HUES48 (cell line): ENCODE results near the gene KRTAP10-9.
"Not testable (repeated sequence)": the region's sequence is repeated elsewhere in the genome, so short reads cannot be mapped to it uniquely, and the experiment has no call there.

Experiments used
- H3K27ac ChIP-seq: one replicate; pipeline ENCODE4 v1.7.0; 2013; ENCODE audit warnings: low read depth, low read length, inconsistent platforms
- H3K27me3 ChIP-seq: 2 replicates; pipeline ENCODE4 v1.6.1; 2013; ENCODE audit warnings: mild to moderate bottlenecking, low read length; ENCODE audit not compliant: control insufficient read depth, insufficient read depth
- H3K36me3 ChIP-seq: 2 replicates; pipeline ENCODE4 v1.6.1; 2013; ENCODE audit warnings: low read length; ENCODE audit not compliant: control insufficient read depth, insufficient read depth
- H3K4me1 ChIP-seq: 2 replicates; pipeline ENCODE4 v1.6.1; 2013; ENCODE audit warnings: mild to moderate bottlenecking, low read length; ENCODE audit not compliant: control insufficient read depth, insufficient read depth
- H3K4me3 ChIP-seq: 2 replicates; pipeline ENCODE4 v1.5.1; 2013; ENCODE audit warnings: mild to moderate bottlenecking, low read depth, low read length
- H3K9ac ChIP-seq: 2 replicates; pipeline ENCODE4 v1.6.1; 2013; ENCODE audit warnings: mild to moderate bottlenecking, low read depth, low read length, moderate library complexity
- H3K9me3 ChIP-seq: 2 replicates; pipeline ENCODE4 v1.6.1; 2013; ENCODE audit warnings: low read length; ENCODE audit not compliant: control insufficient read depth, insufficient read depth

KRTAP10-9 gene

DNA sequence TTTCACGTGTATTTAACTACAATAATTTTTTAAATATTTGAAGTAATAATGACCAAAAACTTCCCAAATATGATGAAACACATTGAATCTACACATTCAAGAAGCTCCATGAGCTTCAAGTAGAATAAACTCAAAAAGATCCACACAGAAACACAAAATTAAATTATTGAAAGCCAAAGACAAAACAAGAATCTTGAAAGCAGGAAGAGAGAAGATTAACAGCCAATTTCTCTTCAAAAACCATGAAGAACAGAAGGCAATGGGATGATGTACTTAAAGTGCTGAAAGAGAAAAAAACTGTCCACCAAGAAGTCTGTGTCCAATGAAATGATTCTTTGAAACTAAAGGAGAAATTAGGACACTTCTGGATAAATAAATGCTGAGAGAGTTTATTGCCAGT lies 5.2 kb downstream of the KRTAP10-9 start:
- Histone ChIP-seq H3K27me3 (no peaks in the 10 kb centered on the region), H3K9ac (no peak overlapping the region), H3K9me3 (no peaks in the 10 kb centered on the region)

DNA sequence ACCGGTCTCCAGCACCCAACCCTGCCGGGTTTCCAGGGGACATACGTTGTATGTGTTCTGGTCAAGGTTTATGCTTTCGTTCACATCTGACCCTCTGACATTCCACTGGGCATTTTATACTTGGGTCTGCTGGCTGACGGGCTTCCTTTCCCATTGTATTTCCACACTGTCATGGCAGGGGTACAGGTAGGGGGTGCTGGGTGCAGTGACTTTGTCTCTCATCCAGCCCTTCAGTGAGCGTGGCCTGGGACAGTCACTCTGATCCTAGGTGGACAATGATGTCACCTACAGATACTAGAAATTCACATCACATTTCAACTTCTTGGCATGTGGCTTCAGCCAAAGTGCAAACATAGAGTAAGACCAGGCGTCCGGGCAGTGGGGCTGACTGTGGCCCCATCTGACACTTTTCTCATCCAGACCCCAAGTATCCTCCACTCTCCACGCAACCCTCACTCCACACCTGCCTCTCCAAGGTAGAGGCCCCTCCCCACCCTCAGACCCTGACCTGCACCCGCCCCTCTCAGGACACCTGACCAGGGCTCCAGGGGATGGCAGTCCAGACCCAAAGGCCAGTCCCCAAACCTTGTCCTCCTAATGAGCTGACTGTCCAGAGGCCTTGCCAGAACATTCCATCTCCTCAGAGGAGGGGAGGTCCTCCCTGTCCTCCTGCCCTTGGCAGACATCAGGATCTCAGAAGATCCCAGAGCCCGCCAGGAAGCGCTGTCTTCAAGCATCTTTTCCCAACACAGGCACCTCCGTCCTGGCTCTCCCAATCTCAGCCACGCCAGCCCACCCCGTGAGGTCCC lies 9.5 kb downstream of the KRTAP10-9 start:
- Histone ChIP-seq H3K27me3 (no peaks in the 10 kb centered on the region), H3K9ac (no peak overlapping the region), H3K9me3 (no peaks in the 10 kb centered on the region), H3K4me1 (no peaks in the 10 kb centered on the region), H3K4me3 (no peak overlapping the region), H3K36me3 (no peaks in the 10 kb centered on the region), H3K27ac (no peak overlapping the region)

More for the DNA sequence above, 5.2 kb downstream of the KRTAP10-9 start:
- Histone ChIP-seq H3K4me3 (no peak overlapping the region), H3K27ac (no peak overlapping the region), H3K36me3 (no peaks in the 10 kb centered on the region), H3K4me1 (no peaks in the 10 kb centered on the region)

GRCh38 chr21:44637018-44637850 lies 10.3 kb downstream of the KRTAP10-9 start, which contains the start of gene KRTAP10-10:
TSS of gene KRTAP10-10 (plus strand) at chr21:44637356. CDS start at chr21:44637418, 62 bp downstream.
- Histone ChIP-seq H3K9me3 (no peaks in the 10 kb centered on the region), H3K36me3 (no peaks in the 10 kb centered on the region), H3K9ac (no peak within 1 kb of the TSS), H3K4me3 (no peak within 1 kb of the TSS), H3K27me3 (no peaks in the 10 kb centered on the region), H3K27ac (no peak within 1 kb of the TSS), H3K4me1 (no peaks in the 10 kb centered on the region)

GRCh38 chr21:44637851-44638348 lies 11.0 kb downstream of the KRTAP10-9 start:
- not testable (repeated sequence) for H3K9ac ChIP-seq, H3K4me3 ChIP-seq, H3K27ac ChIP-seq, H3K27me3 ChIP-seq, H3K9me3 ChIP-seq, H3K4me1 ChIP-seq, H3K36me3 ChIP-seq

GRCh38 chr21:44638506-44639330 lies 11.8 kb downstream of the KRTAP10-9 start:
- H3K9me3 ChIP-seq, H3K27me3 ChIP-seq, H3K27ac ChIP-seq, H3K4me1 ChIP-seq, H3K36me3 ChIP-seq, H3K4me3 ChIP-seq, H3K9ac ChIP-seq: not testable (repeated sequence)

- Histone ChIP-seq H3K9ac (no peak overlapping the region), H3K27me3 (no peaks in the 10 kb centered on the region), H3K4me3 (no peak overlapping the region), H3K9me3 (no peaks in the 10 kb centered on the region), H3K36me3 (no peaks in the 10 kb centered on the region), H3K27ac (no peak overlapping the region), H3K4me1 (no peaks in the 10 kb centered on the region)
These were observed 12.4 kb downstream of the KRTAP10-9 start for GRCh38 chr21:44639331-44639655.

- H3K4me1 ChIP-seq = no peaks in the 10 kb centered on the region
- H3K27me3 ChIP-seq = no peaks in the 10 kb centered on the region
- H3K36me3 ChIP-seq = no peaks in the 10 kb centered on the region
- no peak overlapping the region for H3K9ac ChIP-seq
- H3K27ac ChIP-seq = no peak overlapping the region
- H3K4me3 ChIP-seq = no peak overlapping the region
- H3K9me3 ChIP-seq = no peaks in the 10 kb centered on the region
These were observed 13.9 kb downstream of the KRTAP10-9 start for GRCh38 chr21:44640761-44641160.

DNA sequence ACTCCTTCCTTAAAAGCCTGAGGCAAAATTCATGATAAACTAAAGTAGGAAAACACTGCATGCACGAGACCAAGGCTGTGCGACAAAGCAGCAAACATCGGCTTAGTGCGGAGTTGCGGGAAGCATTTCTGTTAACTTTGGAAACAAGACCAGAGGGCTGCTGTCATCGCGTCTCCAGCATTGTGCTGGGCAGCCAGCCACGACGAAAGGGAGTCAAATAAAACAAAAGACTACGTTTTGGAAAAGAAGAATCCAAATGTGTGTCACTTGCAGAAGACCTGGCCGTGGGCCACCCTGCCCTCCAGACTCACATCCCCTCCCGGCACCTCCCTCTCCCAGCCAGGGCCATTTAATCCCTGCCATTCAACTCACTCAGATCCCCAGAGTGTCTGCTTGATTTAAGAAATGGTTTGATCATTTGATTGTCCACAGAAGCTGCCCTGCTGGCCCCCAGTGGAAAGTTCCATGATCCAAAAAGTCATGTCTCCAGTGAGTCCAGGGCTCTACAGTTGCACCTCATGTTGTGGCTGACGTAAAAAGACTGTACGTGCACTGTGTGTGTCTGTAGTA lies 16.9 kb downstream of the KRTAP10-9 start:
- no peaks in the 10 kb centered on the region for H3K27me3 ChIP-seq
- H3K4me3 ChIP-seq = no peak overlapping the region
- no peaks in the 10 kb centered on the region; the same call in 1 of the 2 replicates for H3K4me1 ChIP-seq
- no peaks in the 10 kb centered on the region for H3K36me3 ChIP-seq
- no peak overlapping the region for H3K27ac ChIP-seq
- no peaks in the 10 kb centered on the region for H3K9me3 ChIP-seq
- H3K9ac ChIP-seq = no peak overlapping the region

GRCh38 chr21:44644878-44645277 lies 18.0 kb downstream of the KRTAP10-9 start:
- H3K9ac ChIP-seq = no peak overlapping the region

DNA sequence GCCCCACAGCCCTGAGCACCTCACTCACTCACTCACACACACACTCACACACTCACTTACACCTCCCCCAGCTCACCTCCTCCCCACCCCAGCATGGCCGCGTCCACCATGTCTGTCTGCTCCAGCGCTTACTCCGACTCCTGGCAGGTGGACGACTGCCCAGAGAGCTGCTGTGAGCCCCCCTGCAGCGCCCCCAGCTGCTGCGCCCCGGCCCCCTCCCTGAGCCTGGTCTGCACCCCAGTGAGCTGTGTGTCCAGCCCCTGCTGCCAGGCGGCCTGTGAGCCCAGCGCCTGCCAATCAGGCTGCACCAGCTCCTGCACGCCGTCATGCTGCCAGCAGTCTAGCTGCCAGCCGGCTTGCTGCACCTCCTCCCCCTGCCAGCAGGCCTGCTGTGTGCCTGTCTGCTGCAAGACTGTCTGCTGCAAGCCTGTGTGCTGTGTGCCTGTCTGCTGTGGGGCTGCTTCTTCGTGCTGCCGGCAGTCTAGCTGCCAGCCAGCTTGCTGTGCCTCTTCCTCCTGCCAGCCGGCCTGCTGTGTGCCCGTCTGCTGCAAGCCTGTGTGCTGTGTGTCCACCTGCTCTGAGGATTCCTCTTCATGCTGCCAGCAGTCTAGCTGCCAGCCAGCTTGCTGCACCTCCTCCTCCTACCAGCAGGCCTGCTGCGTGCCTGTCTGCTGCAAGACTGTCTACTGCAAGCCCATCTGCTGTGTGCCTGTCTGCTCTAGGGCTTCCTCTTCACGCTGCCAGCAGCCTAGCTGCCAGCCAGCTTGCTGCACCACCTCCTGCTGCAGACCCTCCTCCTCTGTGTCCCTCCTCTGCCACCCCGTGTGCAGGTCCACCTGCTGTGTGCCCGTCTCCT lies 19.7 kb downstream of the KRTAP10-9 start, which contains the start of gene KRTAP10-11:
Gene KRTAP10-11, plus strand, starts transcription at position 49 of the 856 bp plus-strand sequence. Its CDS starts 45 bp downstream, at position 94.
- H3K27me3 ChIP-seq, H3K4me1 ChIP-seq, H3K4me3 ChIP-seq, H3K36me3 ChIP-seq, H3K9ac ChIP-seq, H3K9me3 ChIP-seq: not testable (repeated sequence)
- H3K27ac ChIP-seq = peak within 1 kb of the TSS; percentile 2

More at GRCh38 chr21:44644878-44645277, 18.0 kb downstream of the KRTAP10-9 start:
- Histone ChIP-seq H3K27ac (no peak overlapping the region), H3K4me1 (no peaks in the 10 kb centered on the region; the same call in 1 of the 2 replicates), H3K4me3 (no peak overlapping the region), H3K27me3 (no peaks in the 10 kb centered on the region), H3K36me3 (no peaks in the 10 kb centered on the region), H3K9me3 (no peaks in the 10 kb centered on the region)
